Tibial nerve (tissue), 4 donors: ENCODE measurements around the gene FAM181A.

Experiments used
- EP300 ChIP-seq, 2 donors: sonication (generic); formaldehyde crosslinking; IDR thresholded peaks; one replicate each; pipeline ENCODE4 v1.6.1; 2017; ENCODE audit warnings: antibody characterized with exemption in 2 of 2, mild to moderate bottlenecking in 1 of 2
- POLR2A ChIP-seq, 2 donors: fragments of 450-650 bp; IDR thresholded peaks; one replicate each; pipeline ENCODE4 v1.6.1; 2017; ENCODE audit warnings: antibody characterized with exemption in 2 of 2, mild to moderate bottlenecking in 2 of 2, moderate library complexity in 2 of 2
- TF ChIP-seq, protein P1 (sequence below), 5 experiments: fragments of 200-600 bp in 3 of 5; fragments of 450-650 bp in 2 of 5; sonication (generic) in 3 of 5; IDR thresholded peaks; one replicate each; pipeline ENCODE4 v1.5.1; 2016 to 2019; ENCODE audit warnings: antibody characterized with exemption in 5 of 5, mild to moderate bottlenecking in 3 of 5, moderate library complexity in 2 of 5

DNA sequence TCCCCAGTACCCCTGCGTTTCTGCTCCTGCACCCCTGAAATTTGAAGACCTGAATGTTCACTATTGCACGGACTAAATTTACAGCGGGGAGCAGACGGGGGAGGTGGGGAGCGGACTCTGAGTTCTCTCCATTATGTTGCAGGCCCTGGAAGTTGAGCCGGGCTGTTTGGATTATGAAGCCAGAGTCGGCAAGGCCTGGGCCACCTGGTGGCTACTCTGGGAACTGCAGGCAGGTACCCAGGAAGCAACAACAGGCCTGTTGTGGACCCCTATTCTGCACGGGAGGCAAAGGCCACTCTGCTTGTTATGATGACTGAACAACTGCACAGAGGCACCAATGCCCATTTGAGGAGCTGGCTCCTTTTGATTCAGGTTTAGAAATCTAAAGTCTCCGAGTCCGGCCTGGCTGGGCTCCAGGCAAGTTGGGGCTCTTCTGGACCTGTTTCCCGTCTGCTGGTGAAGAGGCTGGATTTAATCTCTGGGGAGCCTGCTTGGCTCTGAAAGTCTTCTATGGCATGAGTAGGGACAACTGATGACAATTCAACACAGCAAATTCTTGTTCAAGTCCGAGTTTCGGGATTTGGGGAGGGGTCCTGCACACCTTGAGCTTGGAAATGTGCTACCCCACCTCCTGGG lies 34.1 kb upstream of the FAM181A start:
- TF ChIP-seq, protein P1, sequence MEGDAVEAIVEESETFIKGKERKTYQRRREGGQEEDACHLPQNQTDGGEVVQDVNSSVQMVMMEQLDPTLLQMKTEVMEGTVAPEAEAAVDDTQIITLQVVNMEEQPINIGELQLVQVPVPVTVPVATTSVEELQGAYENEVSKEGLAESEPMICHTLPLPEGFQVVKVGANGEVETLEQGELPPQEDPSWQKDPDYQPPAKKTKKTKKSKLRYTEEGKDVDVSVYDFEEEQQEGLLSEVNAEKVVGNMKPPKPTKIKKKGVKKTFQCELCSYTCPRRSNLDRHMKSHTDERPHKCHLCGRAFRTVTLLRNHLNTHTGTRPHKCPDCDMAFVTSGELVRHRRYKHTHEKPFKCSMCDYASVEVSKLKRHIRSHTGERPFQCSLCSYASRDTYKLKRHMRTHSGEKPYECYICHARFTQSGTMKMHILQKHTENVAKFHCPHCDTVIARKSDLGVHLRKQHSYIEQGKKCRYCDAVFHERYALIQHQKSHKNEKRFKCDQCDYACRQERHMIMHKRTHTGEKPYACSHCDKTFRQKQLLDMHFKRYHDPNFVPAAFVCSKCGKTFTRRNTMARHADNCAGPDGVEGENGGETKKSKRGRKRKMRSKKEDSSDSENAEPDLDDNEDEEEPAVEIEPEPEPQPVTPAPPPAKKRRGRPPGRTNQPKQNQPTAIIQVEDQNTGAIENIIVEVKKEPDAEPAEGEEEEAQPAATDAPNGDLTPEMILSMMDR (IDR thresholded peaks at IDR 0.05): peak; percentile 88 to 99 (median 98)
- TF ChIP-seq POLR2A (IDR thresholded peaks at IDR 0.05) (no peak), EP300 (IDR thresholded peaks at IDR 0.05) (no peak)
